Activated naive CD8-positive, alpha-beta T cell treated with anti-CD3 and anti-CD28 coated beads for 36 hours (primary cell): ENCODE results near the gene DENND4C. TPM values are rescaled to one million over a fixed set of nuclear protein-coding genes. Genes with fewer than 3 reads are reported as not detected.
A peak's percentile ranks its signal among the peaks of the same experiment; 100 is the strongest.
"Not testable (repeated sequence)": the region's sequence is repeated elsewhere in the genome, so short reads cannot be mapped to it uniquely, and the experiment has no call there.

Experiments
- DNase-seq: peaks from one replicate; pipeline ENCODE4 v3.0.0; 2021
- H3K27ac Mint-ChIP-seq: one replicate; pipeline ENCODE4 v1.8.0; 2022; ENCODE audit warnings: mild to moderate bottlenecking, moderate library complexity, mixed read lengths
- H3K27me3 Mint-ChIP-seq: one replicate; pipeline ENCODE4 v1.8.0; 2022; ENCODE audit warnings: mild to moderate bottlenecking, mixed read lengths
- H3K36me3 Mint-ChIP-seq: one replicate; pipeline ENCODE4 v1.8.0; 2021; ENCODE audit warnings: mild to moderate bottlenecking, mixed read lengths
- H3K4me1 Mint-ChIP-seq: one replicate; pipeline ENCODE4 v1.8.0; 2021; ENCODE audit warnings: mixed read lengths
- H3K4me3 Mint-ChIP-seq: one replicate; pipeline ENCODE4 v1.8.0; 2022; ENCODE audit warnings: mild to moderate bottlenecking, moderate library complexity, mixed read lengths
- H3K9me3 Mint-ChIP-seq: one replicate; pipeline ENCODE4 v1.8.0; 2022; ENCODE audit warnings: mixed read lengths
- total RNA-seq, 2 experiments: library from RNA; stranded (reverse); gene quantifications; one replicate each; pipeline ENCODE4 v1.2.3, GENCODE V29; 2021

DENND4C gene
- total RNA-seq, 2 experiments from 2014 or later, result 12.8 to 15.1 TPM

GRCh38 chr9:19386502-19387044 lies 156.1 kb downstream of the DENND4C start:
- Mint-ChIP-seq H3K9me3 (no peaks in the 10 kb centered on the region), H3K27me3 (peaks cover 4% of the 10 kb centered on the region), H3K4me3 (no peak overlapping the region), H3K4me1 (peaks cover 5% of the 10 kb centered on the region), H3K27ac (no peak overlapping the region), H3K36me3 (no peaks in the 10 kb centered on the region)
- DNase-seq, result no peak

DNA sequence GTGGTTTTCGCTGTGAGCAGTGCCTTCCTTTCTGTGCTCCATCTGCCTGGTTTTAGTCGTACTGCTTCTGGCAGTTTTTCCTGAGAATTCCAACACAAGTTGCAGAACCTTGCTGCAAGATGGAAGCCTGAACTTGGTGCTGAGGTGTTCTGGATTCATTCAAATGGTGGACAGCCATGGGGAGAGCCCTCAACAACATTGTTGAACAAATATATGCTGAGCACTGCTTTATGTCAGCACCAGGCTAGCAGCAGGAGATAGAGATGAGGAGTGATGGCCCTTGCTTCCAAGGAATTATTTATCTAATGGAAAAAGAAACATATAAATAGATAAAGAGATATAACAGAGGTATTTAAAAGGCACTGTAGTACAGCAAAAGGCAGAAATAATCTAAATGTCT lies 156.8 kb downstream of the DENND4C start:
- no peaks in the 10 kb centered on the region for H3K9me3 Mint-ChIP-seq
- H3K27me3 Mint-ChIP-seq, result peaks cover 4% of the 10 kb centered on the region
- no peak for DNase-seq
- H3K4me1 Mint-ChIP-seq, result no peaks in the 10 kb centered on the region
- no peaks in the 10 kb centered on the region for H3K36me3 Mint-ChIP-seq
- H3K27ac Mint-ChIP-seq, result no peak overlapping the region
- no peak overlapping the region for H3K4me3 Mint-ChIP-seq

DNA sequence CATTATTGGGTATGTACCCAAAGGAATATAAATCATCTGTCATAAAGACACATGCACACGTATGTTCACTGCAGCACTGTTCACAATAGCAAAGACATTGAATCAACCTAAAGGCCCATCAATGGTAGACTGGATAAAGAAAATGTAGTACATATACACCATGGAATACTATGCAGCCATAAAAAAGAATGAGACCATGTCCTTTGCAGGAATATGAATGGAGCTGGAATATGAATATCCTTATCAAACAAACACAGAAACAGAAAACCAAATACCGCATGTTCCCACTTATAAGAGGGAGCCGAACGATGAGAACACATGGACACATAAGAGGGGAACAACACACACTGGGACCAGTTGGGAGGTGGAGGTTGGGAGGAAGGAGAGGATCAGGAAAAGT lies 159.0 kb downstream of the DENND4C start:
- not testable (repeated sequence) for H3K4me1 Mint-ChIP-seq, H3K36me3 Mint-ChIP-seq, DNase-seq, H3K4me3 Mint-ChIP-seq, H3K27me3 Mint-ChIP-seq, H3K27ac Mint-ChIP-seq, H3K9me3 Mint-ChIP-seq

GRCh38 chr9:19397845-19398244 lies 167.4 kb downstream of the DENND4C start:
- Mint-ChIP-seq H3K36me3 (no peaks in the 10 kb centered on the region), H3K4me1 (no peaks in the 10 kb centered on the region), H3K27ac (no peak overlapping the region), H3K27me3 (no peaks in the 10 kb centered on the region), H3K4me3 (no peak overlapping the region), H3K9me3 (peaks cover 2% of the 10 kb centered on the region)
- no peak for DNase-seq

DNA sequence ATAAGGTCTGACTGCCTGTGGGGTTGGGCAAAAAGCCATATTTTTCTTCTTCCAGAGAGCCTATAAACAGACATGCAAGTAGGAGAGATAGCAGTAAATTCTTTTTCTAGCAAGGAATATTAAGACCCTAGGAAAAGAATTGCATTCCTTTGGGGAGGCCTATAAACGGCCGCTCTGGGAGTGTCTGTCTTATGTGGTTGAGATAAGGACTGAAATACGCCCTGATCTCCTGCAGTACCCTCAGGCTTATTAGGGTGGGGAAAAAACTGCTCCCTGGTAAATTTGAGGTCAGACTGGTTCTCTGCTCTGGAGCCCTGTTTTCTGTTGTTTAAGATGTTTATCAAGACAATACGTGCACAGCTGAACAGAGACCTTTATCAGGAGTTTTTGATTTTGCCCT lies 172.7 kb downstream of the DENND4C start:
- not testable (repeated sequence) for H3K9me3 Mint-ChIP-seq, H3K36me3 Mint-ChIP-seq, H3K27me3 Mint-ChIP-seq, H3K27ac Mint-ChIP-seq, H3K4me1 Mint-ChIP-seq, DNase-seq, H3K4me3 Mint-ChIP-seq

DNA sequence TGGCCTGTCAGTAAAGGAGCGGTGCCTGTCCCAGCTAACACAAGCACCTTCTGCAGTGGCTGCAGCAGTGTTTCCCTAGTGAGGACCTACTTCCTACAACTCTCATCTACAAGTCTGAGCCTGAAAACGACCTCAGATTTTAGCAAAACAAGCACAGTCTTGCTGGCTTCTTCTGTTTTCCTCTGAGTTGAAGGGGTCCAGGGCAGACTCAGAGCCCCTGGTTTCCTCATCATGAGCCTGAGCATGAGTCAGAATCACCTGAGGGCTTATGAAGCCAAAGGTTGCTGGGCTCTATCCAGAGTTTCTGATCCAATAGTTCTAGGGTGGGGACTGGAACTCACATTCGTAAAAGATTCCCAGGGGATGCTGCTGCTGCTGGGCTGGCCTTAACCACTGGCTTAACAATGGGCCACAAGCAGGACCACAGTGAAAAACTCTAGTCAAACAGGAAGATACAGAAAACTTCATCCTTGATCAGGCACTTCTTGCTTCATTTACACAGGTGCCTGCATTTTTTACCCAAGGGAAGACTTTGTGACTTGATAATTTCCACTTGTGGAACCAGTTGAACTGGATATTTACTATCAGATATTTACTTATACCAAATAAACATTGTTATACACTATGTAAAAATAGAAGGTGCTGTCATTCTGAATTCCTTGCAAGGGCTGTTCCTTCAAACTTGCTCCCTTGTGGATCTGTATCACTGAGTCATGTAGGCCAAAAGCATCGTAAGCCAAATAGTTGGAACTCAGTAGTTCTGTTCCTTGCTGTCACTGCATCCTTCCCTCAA lies 174.0 kb downstream of the DENND4C start:
- no peak for DNase-seq
- Mint-ChIP-seq H3K27ac (no peak overlapping the region), H3K36me3 (no peaks in the 10 kb centered on the region), H3K27me3 (no peaks in the 10 kb centered on the region), H3K4me3 (no peak overlapping the region), H3K4me1 (peaks cover 8% of the 10 kb centered on the region), H3K9me3 (peaks cover 4% of the 10 kb centered on the region)

DNA sequence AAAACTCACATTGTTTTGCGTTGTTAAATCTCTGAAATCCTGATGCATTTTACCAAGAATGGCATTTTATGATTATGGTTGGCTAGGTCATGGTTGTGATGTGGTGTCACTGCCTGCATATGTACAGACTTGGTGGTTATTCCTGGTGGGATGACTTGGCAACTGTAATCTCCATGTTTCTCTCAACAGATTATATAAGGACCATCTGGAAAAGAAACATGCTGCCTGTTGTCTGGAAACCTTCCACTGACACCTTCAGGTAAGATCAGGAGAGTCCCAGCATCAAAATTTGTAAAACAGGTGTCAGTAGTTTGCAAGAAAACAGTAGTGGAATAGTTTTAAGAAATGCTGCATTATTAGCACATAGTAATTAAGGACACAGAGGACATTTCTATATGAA lies 175.3 kb downstream of the DENND4C start:
- Mint-ChIP-seq H3K27me3 (no peaks in the 10 kb centered on the region), H3K4me3 (no peak overlapping the region), H3K4me1 (peaks cover 15% of the 10 kb centered on the region), H3K36me3 (no peaks in the 10 kb centered on the region), H3K9me3 (peaks cover 4% of the 10 kb centered on the region), H3K27ac (no peak overlapping the region)
- no peak for DNase-seq

- DNase-seq, result no peak
- peak overlapping the region; percentile 96 for H3K4me3 Mint-ChIP-seq
- no peak overlapping the region for H3K27ac Mint-ChIP-seq
- peaks cover 15% of the 10 kb centered on the region for H3K4me1 Mint-ChIP-seq
- peaks cover 1% of the 10 kb centered on the region for H3K9me3 Mint-ChIP-seq
- no peaks in the 10 kb centered on the region for H3K27me3 Mint-ChIP-seq
- no peaks in the 10 kb centered on the region for H3K36me3 Mint-ChIP-seq
Measured at GRCh38 chr9:19408316-19408692, 177.8 kb downstream of the DENND4C start.

DNA sequence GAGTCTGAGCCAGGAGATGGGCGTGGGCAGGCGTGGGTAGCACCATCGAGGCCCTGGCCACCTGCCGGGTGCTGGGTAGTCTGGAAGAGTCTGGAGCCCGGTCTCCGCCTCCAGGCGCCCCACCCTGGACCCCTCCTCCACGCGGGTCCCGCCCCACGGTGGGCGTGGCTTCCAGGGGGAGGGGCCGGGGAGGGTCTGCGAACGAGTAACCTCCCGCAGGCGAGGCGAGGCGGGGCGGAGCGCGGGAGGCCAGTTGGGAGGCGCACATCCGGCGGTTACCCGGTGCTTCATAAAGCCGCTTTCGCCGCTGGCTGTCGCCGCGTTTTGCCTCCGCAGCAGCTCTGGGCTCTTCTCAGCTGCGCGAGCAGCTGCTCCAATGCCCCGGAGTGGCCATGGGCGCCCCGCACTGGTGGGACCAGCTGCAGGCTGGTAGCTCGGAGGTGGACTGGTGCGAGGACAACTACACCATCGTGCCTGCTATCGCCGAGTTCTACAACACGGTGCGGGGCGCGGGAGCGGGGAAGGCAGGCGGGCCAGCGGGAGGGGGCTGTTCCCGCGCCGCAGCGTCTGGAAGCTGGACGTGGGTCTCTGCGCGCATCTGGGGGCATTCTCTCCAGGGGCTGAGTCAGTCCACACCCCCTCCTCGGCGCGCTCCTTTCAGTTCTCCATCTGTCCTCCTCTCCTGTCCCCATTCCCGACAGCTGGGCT lies 178.4 kb downstream of the DENND4C start, which contains the start of gene ACER2:
Gene ACER2 (plus strand): TSS at position 317 of the 708 bp plus-strand sequence. CDS start 76 bp downstream, at position 393.
- H3K4me1 Mint-ChIP-seq, result peaks cover 15% of the 10 kb centered on the region
- H3K36me3 Mint-ChIP-seq, result no peaks in the 10 kb centered on the region
- H3K9me3 Mint-ChIP-seq, result no peaks in the 10 kb centered on the region

GRCh38 chr9:19409401-19410194 lies 179.1 kb downstream of the DENND4C start:
- peaks cover 15% of the 10 kb centered on the region for H3K4me1 Mint-ChIP-seq
- H3K9me3 Mint-ChIP-seq, result no peaks in the 10 kb centered on the region
- peaks cover 2% of the 10 kb centered on the region for H3K36me3 Mint-ChIP-seq
- peak; percentile 28 for DNase-seq
- H3K27me3 Mint-ChIP-seq, result no peaks in the 10 kb centered on the region
- H3K4me3 Mint-ChIP-seq, result peak overlapping the region; percentile 96
- peak overlapping the region; percentile 68 for H3K27ac Mint-ChIP-seq

More for the DNA sequence above, 178.4 kb downstream of the DENND4C start, which contains the start of gene ACER2:
- no peaks in the 10 kb centered on the region for H3K27me3 Mint-ChIP-seq
- peak; percentile 94 for DNase-seq
- H3K4me3 Mint-ChIP-seq, result peak within 1 kb of the TSS; percentile 96
- H3K27ac Mint-ChIP-seq, result peak within 1 kb of the TSS; percentile 68

GRCh38 chr9:19410195-19410503 lies 179.7 kb downstream of the DENND4C start:
- no peak for DNase-seq
- Mint-ChIP-seq H3K4me1 (peaks cover 15% of the 10 kb centered on the region), H3K27ac (no peak overlapping the region), H3K4me3 (peak overlapping the region; percentile 96), H3K36me3 (peaks cover 2% of the 10 kb centered on the region), H3K9me3 (no peaks in the 10 kb centered on the region), H3K27me3 (no peaks in the 10 kb centered on the region)

- Mint-ChIP-seq H3K4me1 (peaks cover 15% of the 10 kb centered on the region), H3K36me3 (peaks cover 2% of the 10 kb centered on the region), H3K4me3 (no peak overlapping the region), H3K9me3 (no peaks in the 10 kb centered on the region), H3K27me3 (no peaks in the 10 kb centered on the region), H3K27ac (no peak overlapping the region)
- no peak for DNase-seq
Measured at GRCh38 chr9:19410594-19410993, 180.1 kb downstream of the DENND4C start.

- H3K9me3 Mint-ChIP-seq, result no peaks in the 10 kb centered on the region
- no peak for DNase-seq
- H3K27ac Mint-ChIP-seq, result no peak overlapping the region
- peaks cover 15% of the 10 kb centered on the region for H3K4me1 Mint-ChIP-seq
- H3K27me3 Mint-ChIP-seq, result no peaks in the 10 kb centered on the region
- H3K4me3 Mint-ChIP-seq, result no peak overlapping the region
- peaks cover 4% of the 10 kb centered on the region for H3K36me3 Mint-ChIP-seq
Measured at GRCh38 chr9:19411316-19411715, 180.8 kb downstream of the DENND4C start.

GRCh38 chr9:19413456-19413855 lies 183.0 kb downstream of the DENND4C start:
- not testable (repeated sequence) for H3K4me3 Mint-ChIP-seq, H3K9me3 Mint-ChIP-seq, H3K27ac Mint-ChIP-seq

DNA sequence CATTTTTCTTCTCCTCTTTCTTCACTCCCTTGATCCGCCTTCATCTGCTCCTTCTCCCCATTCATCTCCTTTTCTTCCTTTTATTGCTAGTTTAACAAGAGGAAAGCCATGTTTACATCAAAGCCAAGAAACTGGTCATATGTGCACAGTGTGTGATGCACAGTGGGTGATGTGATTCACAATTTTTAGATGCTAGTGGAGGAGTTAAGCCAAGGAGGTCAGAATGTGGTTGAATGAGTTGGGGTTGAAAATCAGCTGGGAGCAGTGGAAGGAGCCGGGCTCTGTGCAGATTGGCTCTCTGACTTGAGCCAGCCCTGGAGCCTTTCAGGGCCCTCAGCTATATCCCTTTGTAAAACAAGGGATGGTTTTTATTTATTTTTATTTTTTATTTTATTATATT lies 185.7 kb downstream of the DENND4C start:
- Mint-ChIP-seq H3K9me3 (peaks cover 2% of the 10 kb centered on the region), H3K27ac (no peak overlapping the region)

More at GRCh38 chr9:19413456-19413855, 183.0 kb downstream of the DENND4C start:
- not testable (repeated sequence) for H3K27me3 Mint-ChIP-seq, DNase-seq, H3K4me1 Mint-ChIP-seq
- peaks cover 14% of the 10 kb centered on the region for H3K36me3 Mint-ChIP-seq

More for the DNA sequence above, 185.7 kb downstream of the DENND4C start:
- no peak for DNase-seq
- no peaks in the 10 kb centered on the region for H3K27me3 Mint-ChIP-seq
- H3K4me1 Mint-ChIP-seq, result no peaks in the 10 kb centered on the region
- H3K36me3 Mint-ChIP-seq, result peaks cover 14% of the 10 kb centered on the region
- no peak overlapping the region for H3K4me3 Mint-ChIP-seq
